NCI-H2171 (cell line): Measurements from ENCODE around the gene C1orf116.

Source experiments
- DNase-seq: peaks from one replicate; lab custom pipeline; 2025; lab: John Stamatoyannopoulos, UW

The C1orf116 gene

DNA sequence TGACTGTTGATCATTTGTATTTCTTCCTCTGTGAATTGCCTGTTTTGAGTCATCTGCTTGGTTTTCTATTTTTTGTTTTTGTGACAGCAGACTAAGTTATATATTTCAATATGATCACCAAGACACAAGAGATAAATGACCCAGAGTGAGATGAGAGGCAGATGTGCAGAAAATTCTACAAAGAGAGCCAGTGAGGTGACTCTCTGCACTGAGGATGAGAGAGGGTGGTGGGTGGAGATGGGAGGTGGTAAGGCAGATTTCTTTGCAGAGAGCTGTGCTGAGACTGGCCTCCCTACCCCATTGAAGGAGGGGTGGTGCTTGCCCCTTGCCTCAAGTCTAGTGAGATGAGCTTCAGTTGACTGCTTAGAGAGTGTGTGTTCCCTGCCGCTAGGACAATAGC, 44.7 kb downstream of the C1orf116 start:
- no peak for DNase-seq

DNA sequence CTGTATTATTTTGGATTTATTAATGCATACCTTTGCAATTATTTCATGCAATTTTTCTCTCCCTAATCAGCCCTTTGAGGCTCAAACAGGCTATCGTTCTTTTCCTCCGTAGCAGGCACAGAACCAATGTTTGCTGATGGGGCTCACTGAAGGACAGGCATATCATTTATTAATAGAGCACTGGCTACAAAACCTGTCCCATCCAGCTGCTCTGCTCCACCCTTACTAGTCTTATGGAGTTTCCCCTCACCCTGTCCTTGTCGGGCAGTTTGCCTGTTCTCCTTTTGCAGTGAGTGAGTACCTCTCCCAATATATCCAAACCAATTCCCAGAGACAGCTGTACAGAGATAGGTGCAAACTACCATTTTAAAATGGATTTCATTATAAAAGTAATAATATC, 45.7 kb downstream of the C1orf116 start:
- no peak for DNase-seq

DNA sequence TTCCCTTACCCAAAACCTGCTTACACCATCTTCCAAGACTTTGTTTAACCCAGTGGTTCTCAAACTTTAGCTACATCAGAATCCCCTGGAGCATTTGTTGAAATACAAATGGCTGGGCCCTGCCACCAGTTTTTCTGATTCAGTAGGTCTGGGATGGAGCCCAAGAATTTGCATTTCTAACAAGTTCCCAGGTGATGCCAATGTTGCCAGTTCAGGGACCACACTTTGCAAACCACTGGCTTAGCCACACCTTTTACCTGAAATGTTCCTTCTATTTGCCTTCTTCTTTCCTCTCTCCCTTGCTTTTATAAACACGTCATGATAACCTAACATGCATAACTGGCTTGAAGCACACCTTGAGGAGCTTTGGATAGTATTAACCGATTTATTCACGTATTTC, 46.2 kb downstream of the C1orf116 start:
- DNase-seq: no peak

DNA sequence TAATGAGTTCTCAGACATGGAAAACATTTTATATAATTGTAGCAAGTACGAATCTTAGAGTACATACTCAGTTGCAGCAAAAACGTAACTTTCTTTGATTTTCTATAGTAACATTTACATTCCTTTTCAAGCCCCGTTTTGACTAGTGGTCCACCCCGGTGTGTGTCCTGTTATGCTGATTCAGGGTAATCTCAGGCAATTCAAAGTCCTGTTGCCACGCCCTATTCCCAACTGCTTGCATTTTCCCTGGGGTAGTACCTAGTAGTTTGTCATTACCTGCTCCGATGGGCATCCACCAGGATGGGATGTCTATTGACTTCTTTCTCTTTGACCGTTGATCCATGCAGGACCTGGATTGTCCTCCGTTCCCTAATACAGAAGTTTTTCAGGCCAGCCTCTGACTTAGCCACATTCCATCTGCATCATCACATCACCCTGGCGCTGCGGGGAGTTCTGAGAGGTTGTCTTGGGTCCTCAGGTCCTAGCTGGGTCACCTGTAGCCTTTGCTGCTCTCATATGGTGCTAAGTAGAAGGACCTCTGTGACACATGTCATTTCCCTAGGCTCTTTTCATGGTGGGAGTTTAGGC, 47.3 kb downstream of the C1orf116 start:
- DNase-seq: no peak

DNA sequence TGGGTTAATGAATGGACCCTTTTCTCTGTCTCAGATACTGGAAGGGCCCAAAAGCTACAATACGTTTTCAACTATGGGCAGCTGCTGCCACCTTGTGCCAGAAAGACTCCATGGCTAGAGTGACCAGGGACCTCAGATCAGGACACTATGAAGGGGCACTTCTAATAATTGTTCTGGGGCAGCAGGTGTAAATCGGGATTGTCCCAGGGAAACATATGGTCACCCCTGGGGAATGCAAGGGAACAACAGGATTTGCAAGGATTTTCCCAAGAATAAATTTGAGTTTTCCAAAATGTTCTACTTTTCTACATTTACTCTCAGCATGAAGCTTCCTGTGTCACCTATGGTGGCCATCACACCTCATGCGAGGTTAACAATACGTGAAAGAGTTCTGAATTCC, 50.3 kb downstream of the C1orf116 start:
- peak; percentile 14 for DNase-seq

DNA sequence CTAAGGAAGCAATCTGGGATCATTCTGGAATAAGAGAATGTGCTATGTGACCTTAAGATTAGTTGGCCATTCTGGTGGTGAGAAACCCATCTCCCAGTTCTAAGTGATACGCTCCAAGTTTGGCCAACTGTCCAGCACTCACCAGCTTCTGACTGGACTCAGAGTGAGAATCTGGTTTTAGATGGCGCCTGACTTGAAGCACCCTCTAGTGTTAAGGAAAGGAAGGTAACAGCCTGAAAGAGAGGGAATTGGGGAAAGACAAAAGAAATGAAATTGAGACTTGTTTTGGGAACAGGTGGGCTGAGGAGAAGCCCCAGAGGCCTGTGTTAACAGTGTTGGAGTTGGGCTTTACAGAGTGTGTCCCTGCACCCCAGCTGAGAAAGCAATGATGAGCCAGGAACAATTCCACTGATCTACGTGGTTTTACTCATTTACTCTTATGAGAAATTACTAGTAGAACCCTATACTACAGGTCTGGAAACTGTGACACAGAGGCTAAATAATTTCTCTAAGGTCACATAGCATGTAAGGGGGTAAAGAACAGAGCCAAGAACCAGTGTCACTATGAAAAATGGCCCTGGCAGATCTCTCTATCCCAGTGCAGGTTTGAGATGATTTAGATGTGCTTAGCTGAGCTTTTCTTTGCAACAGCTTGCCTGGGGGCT, 53.0 kb downstream of the C1orf116 start:
- DNase-seq: no peak

DNA sequence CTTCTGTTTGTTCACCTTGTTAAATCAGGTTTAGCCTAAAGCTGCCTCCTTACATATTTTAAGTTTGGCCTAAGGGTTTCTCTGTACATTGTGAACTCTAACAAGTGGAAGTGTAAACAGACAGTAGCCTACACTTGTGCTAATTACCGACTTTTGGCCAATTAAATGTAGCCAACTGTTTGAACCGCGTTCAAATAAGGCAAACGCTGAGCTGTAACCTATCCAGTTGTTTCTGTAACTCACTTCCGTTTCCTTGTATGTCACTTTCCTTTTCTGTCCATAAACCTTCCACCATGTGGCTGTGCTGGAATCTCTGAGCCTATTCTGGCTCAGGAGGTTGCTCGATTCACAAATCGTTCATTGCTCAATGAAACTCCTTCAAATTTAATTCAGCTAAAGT, 54.3 kb downstream of the C1orf116 start:
- no peak for DNase-seq

DNA sequence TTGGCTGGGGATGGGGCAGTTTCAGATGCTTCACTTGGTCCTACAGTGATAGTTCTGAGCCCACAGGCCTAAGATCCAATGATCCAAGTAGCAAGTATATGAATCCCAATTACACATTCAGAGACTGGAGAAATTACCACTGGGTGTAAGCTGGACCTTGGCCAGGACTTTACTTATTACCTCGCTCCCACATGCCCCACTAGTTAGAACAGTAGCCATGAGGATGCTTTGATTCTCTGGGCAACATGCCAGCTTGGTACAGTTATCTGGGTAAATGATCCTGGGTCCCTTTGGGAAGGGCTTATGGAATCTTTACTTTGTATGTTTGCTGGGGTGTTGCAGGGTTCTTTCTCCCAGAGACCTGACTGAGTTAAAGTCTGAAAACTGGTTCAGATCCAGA, 57.2 kb downstream of the C1orf116 start:
- DNase-seq: peak; percentile 55

DNA sequence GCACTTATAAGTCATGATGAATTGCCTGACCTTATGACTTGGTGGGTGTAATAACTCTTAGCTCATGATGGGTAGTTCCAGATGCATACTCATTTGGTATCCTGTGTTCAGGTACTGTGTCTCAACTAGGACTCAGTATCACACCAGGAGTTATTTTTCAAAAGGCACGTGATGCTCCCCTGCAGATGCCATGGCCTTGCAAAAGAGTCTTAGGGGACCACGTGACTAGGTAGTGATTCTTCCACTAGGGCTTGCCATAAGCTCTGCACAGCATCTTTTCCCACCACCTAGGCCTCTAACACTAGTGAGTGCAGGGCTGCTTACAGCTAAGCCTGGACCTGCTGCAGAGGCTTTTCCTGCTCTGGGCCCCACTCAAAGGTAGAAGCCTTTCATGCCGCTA, 58.4 kb downstream of the C1orf116 start:
- no peak for DNase-seq

DNA sequence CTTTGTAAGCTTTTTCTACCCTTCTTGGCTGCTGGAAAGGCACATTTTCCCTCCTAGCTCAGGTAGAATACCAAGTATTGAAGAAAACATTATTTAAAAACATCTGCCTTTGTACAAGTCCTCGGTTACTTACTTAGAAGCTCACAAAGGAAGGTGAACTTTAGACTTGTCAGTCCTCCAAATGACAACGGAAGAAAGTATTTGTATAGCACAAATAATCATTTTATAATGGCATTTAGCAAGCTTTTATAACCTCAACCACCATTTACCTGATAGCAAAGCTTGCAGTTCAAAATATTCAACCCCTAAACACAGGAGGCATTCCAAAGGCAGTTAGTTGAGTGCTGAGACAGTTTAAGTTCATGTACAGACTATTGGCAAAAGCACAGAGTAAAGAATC, 59.8 kb downstream of the C1orf116 start:
- DNase-seq: no peak

DNA sequence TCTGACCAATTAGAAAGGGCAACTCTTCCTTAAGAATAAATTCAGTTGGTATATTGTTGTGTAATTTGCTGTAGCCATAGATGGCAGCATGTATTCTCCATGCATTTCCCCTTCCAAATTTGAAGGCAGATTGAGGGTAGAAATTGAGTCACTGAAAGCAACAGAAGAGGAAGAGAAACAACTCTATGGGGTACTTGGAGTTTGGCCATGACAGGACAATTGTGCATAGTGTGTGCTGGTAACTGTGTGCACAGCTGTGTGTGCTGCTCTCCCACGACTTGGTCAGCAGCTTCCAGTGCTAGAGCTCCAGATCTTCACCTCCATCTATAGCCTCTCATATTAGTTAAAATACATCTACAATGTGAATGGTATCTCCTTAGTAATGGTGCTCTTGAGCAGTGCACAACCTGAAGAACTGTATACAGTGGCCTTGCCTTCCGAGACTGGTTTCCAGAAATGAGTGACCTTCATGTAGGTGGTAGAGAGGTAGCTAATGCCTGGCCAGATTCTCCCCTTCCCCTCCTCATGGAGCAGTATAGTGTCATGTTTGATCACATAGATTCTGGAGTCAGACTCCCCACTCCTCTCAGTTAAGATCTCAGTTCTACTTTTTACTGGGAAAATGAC, 61.4 kb downstream of the C1orf116 start:
- no peak for DNase-seq

DNA sequence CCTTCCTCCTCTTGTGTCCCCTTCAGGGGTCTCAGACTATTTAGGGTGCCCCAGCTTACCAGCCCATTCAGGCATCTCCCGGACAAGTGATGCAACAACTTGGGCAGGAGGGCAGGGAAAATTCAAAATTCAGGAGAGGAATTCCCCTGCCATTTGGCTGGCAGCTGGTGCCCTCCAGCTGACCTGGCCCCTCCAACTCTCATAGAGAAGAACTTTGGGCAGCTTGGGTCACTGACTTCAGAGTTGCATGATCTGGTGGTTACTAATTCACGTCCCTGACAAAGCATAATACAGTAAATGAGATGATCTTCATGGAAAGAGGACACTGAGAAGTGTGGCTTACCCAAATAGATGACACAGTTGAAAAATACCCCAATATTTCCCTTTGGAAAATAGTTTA, 62.1 kb downstream of the C1orf116 start, which contains the start of gene FCAMR:
Gene FCAMR, minus strand, starts transcription at position 15 of the 400 bp plus-strand sequence. CDS start 335 bp downstream, outside the sequence.
- no peak for DNase-seq

DNA sequence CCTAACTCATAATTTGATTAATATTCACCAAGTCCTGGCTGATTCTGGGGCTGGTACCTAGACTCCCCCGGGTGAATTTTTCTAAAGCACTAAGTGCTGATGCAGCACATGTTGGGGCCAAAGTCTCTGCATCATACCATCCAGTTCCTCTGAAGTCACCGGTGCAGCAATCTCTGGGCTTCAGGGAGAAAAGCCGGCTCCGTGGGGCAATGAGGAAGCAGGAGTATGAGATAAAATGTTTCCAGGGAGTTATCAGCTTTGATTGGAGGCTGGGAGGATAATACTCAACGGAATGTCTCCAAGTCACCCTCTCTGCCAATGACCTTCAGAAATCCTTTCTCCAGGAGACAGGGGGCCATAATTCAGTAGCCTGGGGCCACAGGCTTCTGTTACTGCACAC, 63.5 kb downstream of the C1orf116 start:
- DNase-seq: no peak
